A549 (cell line): Measurements from ENCODE around the gene KLK7.

ENCODE experiments used
- CHD4 ChIP-seq: fragments of 200-600 bp; sonication (generic); IDR thresholded peaks from 2 replicates; pipeline ENCODE4 v1.6.1; 2016; ENCODE audit warnings: antibody characterized with exemption, mild to moderate bottlenecking, borderline replicate concordance
- USF2 ChIP-seq: fragments of 450-650 bp; IDR thresholded peaks from 2 replicates; pipeline ENCODE4 v1.6.1; 2014; ENCODE audit warnings: antibody characterized with exemption

- TF ChIP-seq CHD4: no peak
- TF ChIP-seq USF2: no peak
Measured at GRCh38 chr19:50981587-50982146, 2.0 kb downstream of the KLK7 start.
